HepG2 (cell line): ENCODE measurements around the gene ZNF615. TPM values are rescaled to one million over a fixed set of nuclear protein-coding genes. Genes with fewer than 3 reads are reported as not detected.

Experiments used
- ATAC-seq: fragments of 200-7000 bp; cut with Tn5 transposase; 3 replicates; pipeline ENCODE4 v1.9.1; 2020; ENCODE audit warnings: mild to moderate bottlenecking, moderate library complexity
- BruUV-seq: library from RNA; stranded (reverse); fragments of 400-500 nt; replicated peaks from 2 replicates; lab custom pipeline; 2021; lab: Mats Ljungman, UMichigan
- CTCF ChIA-PET: fragments of 300-600 bp; formaldehyde crosslinking; extraction: SDS; loops from one replicate; lab custom pipeline; 2021; ENCODE audit warnings: low total read pairs, inconsistent platforms, low intra/inter-chr PET ratio; lab: Yijun Ruan, JAX
- POLR2A ChIA-PET: fragments of 350-600 bp; sonication (Branson Sonifier 250); formaldehyde crosslinking; loops from one replicate; lab custom pipeline; 2020; ENCODE audit warnings: antibody characterized with exemption, inconsistent platforms; lab: Yijun Ruan, JAX
- DNase-seq: peaks from one replicate; pipeline ENCODE4 v3.0.0-alpha.2; 2015; ENCODE audit warnings: low spot score
- FAIRE-seq: peaks from 3 replicates; lab custom pipeline; 2011; peaks lifted over from hg19 to GRCh38; lab: Jason Lieb, UNC
- H2AFZ ChIP-seq: one replicate; pipeline ENCODE4 v1.6.1; 2011; ENCODE audit warnings: low read length, inconsistent platforms
- H3K27ac ChIP-seq: fragments of 300-600 bp; 3 replicates; pipeline ENCODE4 v1.8.0; 2011; ENCODE audit warnings: mixed run types, mild to moderate bottlenecking, mixed read lengths, low read length, inconsistent platforms; ENCODE audit not compliant: insufficient read depth; ENCODE audit errors: extremely low read length
- H3K27me3 ChIP-seq, 2 experiments: fragments of 200-600 bp in 1 of 2; 2 replicates in 1 of 2; 3 replicates in 1 of 2; pipeline versions ENCODE4 v1.6.0 to v1.8.0; 2011; ENCODE audit warnings: low read length in 2 of 2, mild to moderate bottlenecking in 2 of 2, moderate library complexity in 2 of 2, inconsistent platforms in 1 of 2; ENCODE audit not compliant: insufficient read depth in 2 of 2, control insufficient read depth in 1 of 2
- H3K36me3 ChIP-seq, 2 experiments: fragments of 200-600 bp in 1 of 2; replicated peaks in 1 of 2; 2 replicates in 1 of 2; 3 replicates in 1 of 2; pipeline versions ENCODE4 v1.5.1 to v1.8.0; 2011; ENCODE audit warnings: low read length in 2 of 2, inconsistent platforms in 1 of 2; ENCODE audit not compliant: insufficient read depth in 2 of 2, control insufficient read depth in 1 of 2
- H3K4me1 ChIP-seq: 2 replicates; pipeline ENCODE4 v1.5.1; 2012; ENCODE audit warnings: low read length, inconsistent platforms; ENCODE audit not compliant: insufficient read depth
- H3K4me2 ChIP-seq: 2 replicates; pipeline ENCODE4 v1.6.0; 2011; ENCODE audit warnings: low read depth, low read length, inconsistent platforms
- H3K4me3 ChIP-seq, 3 experiments: fragments of 200-600 bp in 1 of 3; sonication (generic), shearing (Covaris generic) in 1 of 3; replicated peaks in 1 of 3; 2 replicates each; pipeline ENCODE4 v1.5.1; 2011 to 2016; ENCODE audit warnings: low read length in 3 of 3, inconsistent platforms in 2 of 3, low read depth in 2 of 3, mild to moderate bottlenecking in 2 of 3, control low read depth in 1 of 3, mixed read lengths in 1 of 3; ENCODE audit not compliant: insufficient read depth in 1 of 3
- H3K79me2 ChIP-seq: one replicate; pipeline ENCODE4 v1.6.1; 2011; ENCODE audit warnings: low read length, inconsistent platforms; ENCODE audit not compliant: insufficient read depth
- H3K9ac ChIP-seq: 2 replicates; pipeline ENCODE4 v1.6.0; 2011; ENCODE audit warnings: mild to moderate bottlenecking, low read depth, low read length, inconsistent platforms; ENCODE audit not compliant: insufficient read depth
- H3K9me3 ChIP-seq: 2 replicates; pipeline ENCODE4 v1.5.1; 2012; ENCODE audit warnings: mild to moderate bottlenecking, low read length
- H4K20me1 ChIP-seq: 2 replicates; pipeline ENCODE4 v1.6.0; 2011; ENCODE audit warnings: inconsistent platforms, mild to moderate bottlenecking, low read length, moderate library complexity; ENCODE audit not compliant: insufficient read depth
- ATF2 ChIP-seq: sonication (generic); formaldehyde crosslinking; IDR thresholded peaks from 2 replicates; pipeline ENCODE4 v1.4.0; 2020; ENCODE audit warnings: missing genetic modification reagents
- HOXA3 ChIP-seq: sonication (generic); formaldehyde crosslinking; IDR thresholded peaks from 2 replicates; pipeline ENCODE4 v1.5.0; 2020; ENCODE audit warnings: missing genetic modification reagents
- RARG ChIP-seq: sonication (generic); formaldehyde crosslinking; IDR thresholded peaks from 2 replicates; pipeline ENCODE4 v1.4.0; 2020; ENCODE audit warnings: low read depth, mild to moderate bottlenecking, missing genetic modification reagents
- RORA ChIP-seq: sonication (generic); formaldehyde crosslinking; IDR thresholded peaks from 2 replicates; pipeline ENCODE4 v1.5.0; 2020; ENCODE audit warnings: mild to moderate bottlenecking, missing genetic modification reagents, moderate library complexity
- ZBTB21 ChIP-seq: sonication (generic); formaldehyde crosslinking; IDR thresholded peaks from 2 replicates; pipeline ENCODE4 v1.4.0; 2020; ENCODE audit warnings: missing genetic modification reagents
- ZNF615 ChIP-seq: sonication (generic); formaldehyde crosslinking; IDR thresholded peaks from 2 replicates; pipeline ENCODE4 v1.5.0; 2020; ENCODE audit warnings: mild to moderate bottlenecking, missing genetic modification reagents, borderline replicate concordance
- ZNF652 ChIP-seq: IDR thresholded peaks from 2 replicates; pipeline ENCODE4 v1.6.1; 2016; ENCODE audit warnings: low read depth, borderline replicate concordance
- WGBS: methylation state at CpG from one replicate; pipeline ENCODE4 v1.1.6; 2017; ENCODE audit warnings: low lambda C conversion rate; 5-methylcytosine and 5-hydroxymethylcytosine counted together
- in situ Hi-C: cut with HindIII; loops from 2 replicates; pipeline ENCODE4 v1.10.0; 2017; ENCODE audit warnings: low pct_unique_long_range_greater_than_20kb; ENCODE audit not compliant: extremely low pct_ligation_motif_present
- intact Hi-C: fragments of 100-400 bp; cut with micrococcal nuclease; formaldehyde crosslinking; loops from one replicate; pipeline ENCODE4 v1.10.0; 2022; ENCODE audit not compliant: unreplicated experiment
- polyA plus RNA-seq, 8 experiments: library from polyadenylated mRNA; depleted of rRNA in 3 of 8; stranded (reverse) in 7 of 8; unstranded in 1 of 8; fragments of >200 nt; fragmentation: Illumina TruSeq in 4 of 8; extraction: Trizol in 4 of 8; gene quantifications; 2 replicates each; pipeline versions ENCODE4 v1.2.1 to v1.2.3, GENCODE V29; 2011 to 2016; ENCODE audit warnings: low read depth in 4 of 8, missing spikeins in 1 of 8, mixed read lengths in 1 of 8; ENCODE audit not compliant: insufficient read depth in 1 of 8
- total RNA-seq, 5 experiments: library from RNA; depleted of rRNA; stranded (reverse); fragments of >200 nt; fragmentation: Illumina TruSeq; extraction: Trizol; gene quantifications; 2 replicates each; pipeline ENCODE4 v1.2.3, GENCODE V29; 2016; ENCODE audit warnings: low read depth in 1 of 5

ZNF615 gene
- total and polyA plus RNA-seq, 2 of the 13 experiments (the other 11 are each of a cell fraction or from before 2014, with no cell fraction given) = 5.2 to 7.8 TPM

GRCh38 chr19:52028780-52029123 is 20.7 kb upstream of the ZNF615 start:
- intact Hi-C loops = no loop called here
- in situ Hi-C loops = no loop called here
- H3K27me3 ChIP-seq = no peaks in the 10 kb centered on the region; a peak in 2 of 5 replicates
- BruUV-seq = TSS peak; percentile 76
- CTCF ChIA-PET = no interaction called here
- peaks cover 4 to 21% of the 10 kb centered on the region in 2 experiments for H3K36me3 ChIP-seq
- TF ChIP-seq RORA = 0 out of 2 replicates have a peak, but pooled peaks have one; percentile 50
- TF ChIP-seq HOXA3 (CRISPR knock-in tag) = no peak
- peak overlapping the region; percentile 89 to 100 (median 95) for H3K4me3 ChIP-seq
- peak overlapping the region; percentile 97 for H3K9ac ChIP-seq
- ATAC-seq (peak; percentile 40), FAIRE-seq (no peak), DNase-seq (no peak)
- peaks cover 39% of the 10 kb centered on the region for H3K79me2 ChIP-seq
- H3K4me1 ChIP-seq = peaks cover 44% of the 10 kb centered on the region
- peak overlapping the region; percentile 42 for H2AFZ ChIP-seq
- no peaks in the 10 kb centered on the region; the same call in 1 of the 2 replicates for H4K20me1 ChIP-seq
- peak overlapping the region; percentile 84 for H3K4me2 ChIP-seq
- H3K9me3 ChIP-seq = peaks cover 25% of the 10 kb centered on the region
- H3K27ac ChIP-seq = peak overlapping the region; percentile 97
- WGBS = 19% methylated on average over 5 of the region's 5 CpGs
- POLR2A ChIA-PET = interaction anchor here (0.7 to 1.3 kb wide), 5 partner anchors 9 to 161 kb away, joined by 3 to 10 read pairs (median 4); partner anchors contain the start of genes PPP2R1A and ZNF432

GRCh38 chr19:52028027-52028779 is 20.2 kb upstream of the ZNF615 start, which contains the start of gene ZNF614:
TSS of gene ZNF614 (minus strand) at chr19:52028379. CDS start at chr19:52025745, 2,634 bp downstream.
- H3K27ac ChIP-seq = peak within 1 kb of the TSS; percentile 97
- POLR2A ChIA-PET = interaction anchor here (0.7 to 1.3 kb wide), 6 partner anchors 8 to 161 kb away, joined by 3 to 10 read pairs (median 4); partner anchors contain the start of genes PPP2R1A and ZNF432
- peaks cover 19% of the 10 kb centered on the region for H3K9me3 ChIP-seq
- in situ Hi-C loops (no loop called here), intact Hi-C loops (no loop called here)
- no TSS peak for BruUV-seq
- H3K36me3 ChIP-seq = peaks cover 7 to 21% of the 10 kb centered on the region in 2 experiments; a peak in 4 of 5 replicates
- peaks cover 49% of the 10 kb centered on the region for H3K4me1 ChIP-seq
- under 1% methylated on average over 25 of the region's 53 CpGs for WGBS
- H3K27me3 ChIP-seq = no peaks in the 10 kb centered on the region; a peak in 2 of 5 replicates
- H3K4me2 ChIP-seq = peak within 1 kb of the TSS; percentile 84
- H3K9ac ChIP-seq = peak within 1 kb of the TSS; percentile 97
- H4K20me1 ChIP-seq = no peaks in the 10 kb centered on the region; the same call in 1 of the 2 replicates
- H2AFZ ChIP-seq = peak within 1 kb of the TSS; percentile 42
- CTCF ChIA-PET = no interaction called here
- DNase-seq = peak; percentile 71
- peak; percentile 93 for ATAC-seq
- H3K4me3 ChIP-seq = peak within 1 kb of the TSS; percentile 89 to 100 (median 95)
- FAIRE-seq = no peak
- peaks cover 43% of the 10 kb centered on the region for H3K79me2 ChIP-seq
- no peak for TF ChIP-seq ZNF615
- no peak for TF ChIP-seq ZBTB21 (CRISPR knock-in tag)
- no peak for TF ChIP-seq ZNF652
- TF ChIP-seq ATF2 = peak; percentile 45; the same call in 1 of the 2 replicates
- no peak for TF ChIP-seq RARG (CRISPR knock-in tag)
